ENCODE results near the gene KNDC1.
"Not testable (repeated sequence)": the region's sequence is repeated elsewhere in the genome, so short reads cannot be mapped to it uniquely, and the experiment has no call there.

KNDC1 gene

DNA sequence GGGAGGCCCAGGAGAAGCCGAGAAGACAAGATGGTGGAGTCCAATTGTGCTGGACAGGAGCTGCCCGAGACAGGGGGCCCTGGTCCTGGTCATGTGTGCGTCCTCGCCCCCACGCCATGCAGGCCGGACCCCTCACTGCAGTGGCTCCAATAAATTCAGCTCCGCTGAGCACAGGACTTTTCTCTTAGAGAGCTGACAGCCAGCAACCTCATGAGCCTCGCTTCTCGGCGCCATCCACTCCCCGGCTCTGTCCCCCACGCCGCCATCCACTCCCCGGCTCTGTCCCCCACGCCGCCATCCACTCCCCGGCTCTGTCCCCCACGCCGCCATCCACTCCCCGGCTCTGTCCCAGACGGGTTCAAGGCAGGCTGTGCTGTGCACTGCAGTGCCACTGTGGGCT is 67.2 kb downstream of the KNDC1 start:
- no peak for DNase-seq

DNA sequence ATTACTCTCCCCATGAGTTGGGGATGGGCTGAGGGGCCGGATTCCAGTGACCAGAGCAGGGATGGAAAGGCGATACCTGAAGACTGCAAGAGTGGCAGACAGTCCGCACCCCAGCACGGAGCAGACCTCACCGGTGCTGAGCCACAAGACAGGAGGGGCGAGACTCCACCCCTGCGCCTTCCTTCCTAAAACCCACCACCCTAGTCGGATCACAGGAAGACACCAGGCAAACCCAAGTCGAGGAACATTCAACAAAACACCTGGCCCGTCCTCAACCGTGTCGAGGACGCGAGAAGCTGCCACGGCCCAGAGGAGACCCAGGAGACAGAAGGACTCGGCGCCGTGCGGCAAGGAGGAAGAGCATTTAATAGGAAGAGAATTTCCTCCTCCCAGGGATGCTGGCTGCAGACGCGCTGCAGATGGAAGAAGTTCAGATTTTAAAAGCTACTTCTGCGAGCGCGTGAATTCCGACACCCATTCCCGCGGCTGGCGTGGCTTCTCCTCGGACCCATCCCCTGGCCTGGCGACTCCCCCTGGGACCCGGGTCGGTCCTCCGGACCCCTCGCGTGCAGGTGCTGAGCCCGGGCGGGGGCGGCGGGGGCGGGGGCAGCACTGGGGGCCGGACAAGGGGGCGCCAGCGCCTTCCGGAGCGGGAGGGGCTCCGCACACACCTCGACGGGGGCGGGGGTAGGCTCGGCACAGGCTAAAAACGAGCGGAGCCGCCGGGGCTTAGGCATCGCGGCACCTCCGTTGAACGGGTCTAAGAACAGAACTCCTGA is 69.4 kb downstream of the KNDC1 start:
- DNase-seq = no peak

DNA sequence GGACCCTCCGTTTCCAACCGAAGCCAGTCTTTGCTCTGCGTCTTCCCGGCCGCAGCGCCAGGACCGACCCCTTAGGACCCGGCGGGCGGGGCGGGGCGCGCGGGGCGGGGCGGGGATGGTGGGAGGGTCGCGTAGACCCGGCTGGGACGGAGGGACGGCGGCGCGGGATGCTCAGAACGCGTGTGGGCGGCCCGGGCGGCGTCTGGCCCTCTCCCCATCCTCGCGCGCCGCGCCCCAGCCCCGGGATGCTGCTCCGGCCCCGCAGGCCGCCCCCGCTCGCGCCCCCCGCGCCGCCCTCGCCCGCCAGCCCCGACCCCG is 70.0 kb downstream of the KNDC1 start, which contains the start of gene UTF1:
TSS of gene UTF1 (plus strand) at position 174 of the 318 bp plus-strand sequence. CDS start at position 246, 72 bp downstream.
- DNase-seq = no peak

DNA sequence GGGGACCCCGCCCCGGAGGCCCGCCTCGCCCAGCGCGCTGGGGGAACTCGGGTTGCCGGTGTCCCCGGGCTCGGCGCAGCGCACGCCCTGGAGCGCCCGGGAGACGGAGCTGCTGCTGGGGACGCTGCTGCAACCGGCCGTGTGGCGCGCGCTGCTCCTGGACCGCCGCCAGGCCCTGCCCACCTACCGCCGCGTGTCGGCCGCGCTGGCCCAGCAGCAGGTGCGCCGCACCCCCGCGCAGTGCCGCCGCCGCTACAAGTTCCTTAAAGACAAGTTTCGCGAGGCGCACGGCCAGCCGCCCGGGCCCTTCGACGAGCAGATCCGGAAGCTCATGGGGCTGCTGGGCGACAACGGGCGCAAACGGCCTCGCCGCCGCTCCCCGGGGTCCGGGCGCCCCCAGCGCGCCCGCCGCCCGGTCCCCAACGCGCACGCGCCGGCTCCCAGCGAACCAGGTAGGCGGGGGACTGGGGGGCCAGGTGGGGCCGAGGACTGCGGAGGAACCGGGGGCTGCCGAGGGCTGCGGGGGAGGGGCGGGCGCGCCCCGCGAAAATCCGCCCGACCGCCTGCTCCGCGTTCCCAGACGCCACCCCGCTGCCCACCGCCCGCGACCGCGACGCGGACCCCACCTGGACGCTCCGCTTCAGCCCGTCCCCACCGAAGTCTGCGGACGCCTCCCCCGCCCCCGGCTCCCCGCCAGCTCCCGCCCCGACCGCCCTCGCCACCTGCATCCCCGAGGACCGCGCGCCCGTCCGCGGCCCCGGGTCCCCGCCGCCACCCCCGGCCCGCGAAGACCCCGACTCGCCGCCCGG is 70.6 kb downstream of the KNDC1 start:
- DNase-seq = no peak

DNA sequence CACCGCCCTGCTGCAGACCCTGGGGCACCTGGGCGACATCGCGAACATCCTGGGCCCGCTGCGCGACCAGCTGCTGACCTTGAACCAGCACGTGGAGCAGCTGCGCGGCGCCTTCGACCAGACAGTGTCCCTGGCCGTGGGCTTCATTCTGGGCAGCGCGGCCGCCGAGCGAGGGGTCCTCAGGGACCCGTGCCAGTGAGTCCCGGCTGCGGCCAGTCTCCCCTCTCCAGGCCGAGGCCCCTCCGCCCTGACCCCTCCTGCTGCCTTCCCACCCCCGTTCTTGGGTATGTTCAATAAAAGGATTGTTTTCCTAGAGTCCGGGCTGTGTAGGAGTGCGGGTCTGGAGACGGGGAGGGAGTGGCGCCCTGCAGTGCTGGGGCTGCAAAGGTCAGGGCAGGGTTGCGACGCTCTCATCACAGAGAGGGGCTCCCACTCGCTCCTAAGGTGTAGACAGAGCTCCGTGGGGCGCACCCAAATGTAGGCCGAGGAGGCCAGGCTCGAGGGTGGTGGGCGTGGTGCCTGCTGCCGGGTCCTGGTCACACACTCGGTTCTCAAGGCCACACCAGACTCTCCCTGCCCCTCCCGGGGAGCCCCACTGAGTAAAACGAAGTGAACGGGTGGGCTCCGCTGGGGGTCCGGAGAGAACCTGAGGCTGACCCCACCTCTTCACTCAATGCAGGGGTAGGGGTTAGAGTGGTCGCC is 71.4 kb downstream of the KNDC1 start:
- no peak for DNase-seq

DNA sequence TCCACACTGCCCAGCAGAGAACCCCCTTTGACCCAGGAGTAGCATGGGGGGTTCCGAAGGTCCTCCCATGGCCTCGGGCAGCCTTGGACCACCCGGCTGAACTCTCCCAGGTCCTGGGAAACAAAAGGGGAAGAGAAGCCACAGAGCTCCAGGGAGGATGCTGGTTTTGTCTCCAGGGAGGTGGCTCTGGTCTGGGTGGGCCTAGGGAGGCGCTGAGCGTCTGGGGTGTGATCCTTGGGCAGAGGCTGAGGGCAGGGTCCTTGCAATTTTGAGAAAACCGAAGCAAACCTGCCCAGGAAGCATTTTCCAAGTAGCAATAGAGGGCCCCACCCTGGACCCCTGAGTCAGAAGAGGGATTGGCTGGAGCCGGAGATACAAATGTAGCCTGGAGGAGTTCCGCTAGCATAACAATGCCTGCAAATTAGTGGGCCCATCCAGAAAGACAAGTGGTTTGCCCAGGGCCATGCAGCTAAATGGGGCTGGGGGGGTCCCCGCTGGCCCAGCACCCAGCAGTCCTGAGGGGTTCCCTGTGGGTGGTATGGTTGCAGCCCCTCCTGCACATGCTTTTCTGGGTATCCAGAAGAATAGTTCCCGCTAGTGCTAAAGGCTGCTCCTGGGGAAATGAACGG is 72.0 kb downstream of the KNDC1 start:
- DNase-seq = no peak

DNA sequence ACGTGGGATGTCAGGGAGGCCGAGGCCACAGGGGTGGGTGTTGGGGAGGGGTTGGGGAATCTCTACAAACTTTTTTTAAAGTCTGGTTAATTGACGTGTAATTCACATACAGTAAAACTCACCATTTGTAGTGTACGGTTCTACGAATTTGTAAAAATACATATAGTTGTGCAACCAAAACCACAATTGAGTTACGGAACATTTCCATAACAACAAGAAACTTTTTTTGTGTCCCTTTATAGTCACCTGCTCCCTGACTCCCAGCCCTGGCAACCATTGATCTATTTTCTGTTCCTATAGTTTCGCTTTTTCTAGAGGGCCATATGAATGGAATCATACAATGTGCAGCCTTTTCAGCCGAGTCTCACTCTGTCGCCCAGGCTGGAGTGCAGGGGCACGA is 74.8 kb downstream of the KNDC1 start:
- not testable (repeated sequence) for DNase-seq

DNA sequence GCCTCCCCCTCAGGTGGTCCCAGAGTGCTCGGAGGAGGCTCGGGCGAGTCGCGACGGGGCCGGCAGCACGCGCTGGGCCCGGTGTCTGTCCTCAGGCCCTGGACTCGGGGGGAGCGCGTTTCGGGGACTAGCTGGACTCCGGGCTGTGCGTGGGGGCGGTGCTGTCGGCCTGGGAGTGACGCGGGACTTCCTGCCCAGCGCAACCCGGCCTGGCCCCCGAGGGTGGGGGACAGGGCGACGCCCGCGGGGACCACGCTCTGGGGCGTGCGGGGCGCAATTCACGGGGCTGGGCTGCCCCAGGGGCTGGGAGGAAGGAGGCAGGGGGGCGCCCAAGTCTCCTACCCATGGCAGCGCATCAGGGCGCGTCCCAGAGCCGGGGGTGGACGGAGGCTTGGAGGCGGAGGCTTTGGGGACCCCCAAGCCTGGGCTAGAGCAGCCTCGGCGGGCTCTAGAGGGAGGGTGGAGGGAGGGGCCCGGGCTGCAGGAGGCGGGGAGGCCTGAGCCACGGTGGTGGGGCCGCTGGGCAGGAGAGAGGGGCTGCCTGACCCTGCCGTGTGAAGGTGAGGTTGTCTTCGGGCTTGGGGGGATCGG is 75.3 kb downstream of the KNDC1 start:
- no peak for DNase-seq

DNA sequence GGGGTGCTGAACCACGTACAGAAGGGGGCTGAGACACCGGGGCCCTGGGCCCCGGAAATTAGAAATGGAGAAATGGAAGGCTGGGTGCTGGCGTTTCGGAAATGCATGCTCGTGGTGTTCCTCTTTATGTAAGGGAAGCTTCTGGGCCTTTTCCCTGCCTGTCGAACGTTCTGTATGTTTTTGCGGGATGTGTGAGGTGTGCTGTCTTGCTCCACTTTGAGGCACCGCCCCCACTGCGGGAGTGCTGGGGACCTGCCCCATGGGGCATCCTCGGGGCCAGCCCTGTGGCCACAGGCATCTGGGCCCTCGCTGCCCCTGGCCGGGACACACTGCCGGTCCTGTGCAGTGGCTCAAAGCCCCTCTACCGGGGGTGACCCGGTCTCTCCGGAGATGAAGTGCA is 75.9 kb downstream of the KNDC1 start:
- DNase-seq = no peak

DNA sequence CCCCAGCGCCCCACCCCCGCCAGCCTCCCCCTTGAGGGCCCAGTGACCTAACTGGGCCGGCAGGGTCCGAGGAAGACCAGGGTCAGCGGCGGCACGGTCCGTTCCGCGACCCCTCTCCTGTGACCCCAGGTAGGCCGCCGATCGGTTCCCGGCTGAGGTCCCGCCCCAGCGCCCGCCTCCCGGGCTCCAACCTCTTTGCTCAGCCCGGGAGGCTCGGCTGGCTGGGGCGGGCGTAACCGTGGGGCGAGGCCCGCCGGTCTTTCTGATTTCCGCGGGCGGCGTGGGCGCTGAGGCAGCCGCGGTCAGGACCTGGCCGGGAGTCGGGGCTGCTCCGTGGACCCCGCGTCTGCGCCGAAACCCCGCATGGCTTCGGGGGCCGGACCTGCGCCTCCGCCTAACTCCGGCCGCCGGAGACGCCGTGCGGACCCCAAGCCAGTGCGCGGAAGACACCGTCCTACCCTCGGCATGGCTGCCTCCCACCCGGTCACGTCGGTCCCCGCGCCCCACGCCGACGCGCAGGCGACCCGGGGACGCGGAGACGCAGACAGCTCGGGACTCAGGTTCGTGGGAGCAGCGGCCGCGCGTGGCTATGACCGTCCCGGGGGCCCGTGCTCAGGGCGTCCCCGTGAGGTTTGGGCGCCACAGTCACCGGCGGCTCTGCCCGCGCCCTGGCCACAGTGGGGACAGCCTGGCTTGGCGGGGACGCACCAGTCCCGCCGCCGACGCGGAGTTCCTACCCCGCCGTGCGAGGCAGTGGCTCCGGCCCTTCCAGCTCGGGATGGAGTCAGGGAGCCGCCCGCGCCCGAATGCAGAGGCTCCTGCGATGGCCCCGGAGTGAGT is 76.6 kb downstream of the KNDC1 start:
- no peak for DNase-seq

DNA sequence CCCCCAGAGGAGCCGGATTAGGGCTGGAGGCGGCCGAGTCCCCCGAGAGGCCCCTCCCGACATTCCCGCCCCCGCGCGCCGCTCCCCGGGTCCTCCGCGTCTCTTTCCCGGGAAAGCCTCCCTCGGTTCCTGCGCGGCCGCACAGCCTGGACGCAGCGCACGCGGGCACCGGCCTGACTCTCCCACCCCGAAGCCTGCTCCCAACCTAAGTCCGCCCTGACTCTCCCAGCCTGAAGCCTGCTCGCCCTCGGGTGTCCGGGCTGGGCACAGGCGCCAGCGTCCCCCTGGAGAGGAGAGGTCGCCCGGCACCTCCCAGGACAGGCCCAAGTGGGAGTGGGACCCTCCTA is 77.2 kb downstream of the KNDC1 start:
- no peak for DNase-seq

DNA sequence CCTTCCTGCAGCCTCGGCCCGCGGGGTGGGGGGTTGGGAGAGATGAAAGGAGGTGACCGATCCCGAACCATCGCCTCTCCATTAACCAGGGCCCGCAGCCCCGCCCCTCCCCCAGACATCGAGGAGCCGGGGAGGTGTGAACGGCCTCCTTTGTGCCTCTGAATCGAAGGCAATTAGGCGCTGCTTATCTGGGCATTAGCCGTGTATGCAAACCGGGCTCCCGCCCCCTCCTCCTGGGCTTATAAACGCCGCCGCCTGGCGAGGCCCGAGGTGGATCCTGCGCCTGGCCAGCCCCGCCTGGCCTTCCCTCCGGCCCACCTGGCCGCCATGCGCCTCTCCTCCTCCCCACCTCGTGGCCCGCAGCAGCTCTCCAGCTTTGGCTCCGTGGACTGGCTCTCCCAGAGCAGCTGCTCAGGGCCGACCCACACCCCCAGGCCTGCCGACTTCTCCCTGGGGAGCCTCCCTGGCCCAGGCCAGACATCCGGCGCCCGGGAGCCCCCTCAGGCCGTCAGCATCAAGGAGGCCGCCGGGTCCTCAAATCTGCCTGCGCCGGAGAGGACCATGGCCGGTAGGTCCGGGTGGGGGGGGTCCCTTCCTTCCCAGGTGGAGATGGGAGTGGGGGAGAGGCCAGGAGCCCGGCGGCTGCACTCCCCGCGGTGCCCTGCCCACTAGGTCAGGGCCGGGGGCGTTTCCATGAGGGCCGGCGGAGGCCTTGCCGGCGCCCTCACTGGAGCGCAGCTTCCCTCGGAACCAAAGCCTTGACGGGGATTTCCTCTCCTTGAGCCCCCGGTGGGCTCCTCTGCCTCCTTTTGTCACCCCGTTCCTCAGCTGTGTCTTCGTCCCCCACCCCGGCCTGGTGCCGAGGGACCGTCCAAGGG is 77.8 kb downstream of the KNDC1 start, which contains the start of gene VENTX:
TSS of gene VENTX (plus strand) at position 268 of the 878 bp plus-strand sequence. CDS start at position 328, 60 bp downstream.
- no peak for DNase-seq

DNA sequence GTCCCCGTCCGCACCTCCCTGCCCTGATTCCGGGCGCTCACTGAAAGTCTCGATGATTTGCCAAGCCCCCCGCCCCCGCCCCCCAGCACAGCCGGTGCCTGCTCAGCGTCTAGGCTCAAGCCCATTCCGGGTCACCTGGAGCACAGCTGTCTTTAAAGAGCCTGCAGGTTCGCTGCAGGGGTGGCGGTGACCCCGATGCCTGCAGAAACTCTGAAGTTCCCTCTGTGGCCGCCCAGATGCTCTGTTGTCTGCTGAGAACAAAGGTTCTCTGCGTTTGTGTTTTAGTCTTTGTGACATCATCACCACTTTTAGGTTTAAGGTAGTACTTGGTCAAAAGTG is 78.4 kb downstream of the KNDC1 start:
- no peak for DNase-seq

DNA sequence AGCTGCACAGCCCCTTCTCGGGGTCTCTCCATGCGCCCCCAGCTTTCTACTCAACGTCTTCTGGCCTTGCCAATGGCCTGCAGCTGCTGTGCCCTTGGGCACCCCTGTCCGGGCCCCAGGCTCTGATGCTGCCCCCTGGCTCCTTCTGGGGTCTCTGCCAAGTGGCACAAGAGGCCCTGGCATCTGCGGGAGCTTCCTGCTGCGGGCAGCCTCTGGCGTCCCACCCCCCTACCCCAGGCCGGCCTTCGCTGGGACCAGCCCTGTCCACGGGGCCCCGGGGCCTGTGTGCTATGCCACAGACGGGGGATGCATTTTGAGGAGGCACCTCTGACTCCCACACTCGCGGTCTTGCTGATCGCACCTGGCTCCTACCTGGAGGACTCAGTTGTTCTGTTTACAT is 80.0 kb downstream of the KNDC1 start:
- no peak for DNase-seq

DNA sequence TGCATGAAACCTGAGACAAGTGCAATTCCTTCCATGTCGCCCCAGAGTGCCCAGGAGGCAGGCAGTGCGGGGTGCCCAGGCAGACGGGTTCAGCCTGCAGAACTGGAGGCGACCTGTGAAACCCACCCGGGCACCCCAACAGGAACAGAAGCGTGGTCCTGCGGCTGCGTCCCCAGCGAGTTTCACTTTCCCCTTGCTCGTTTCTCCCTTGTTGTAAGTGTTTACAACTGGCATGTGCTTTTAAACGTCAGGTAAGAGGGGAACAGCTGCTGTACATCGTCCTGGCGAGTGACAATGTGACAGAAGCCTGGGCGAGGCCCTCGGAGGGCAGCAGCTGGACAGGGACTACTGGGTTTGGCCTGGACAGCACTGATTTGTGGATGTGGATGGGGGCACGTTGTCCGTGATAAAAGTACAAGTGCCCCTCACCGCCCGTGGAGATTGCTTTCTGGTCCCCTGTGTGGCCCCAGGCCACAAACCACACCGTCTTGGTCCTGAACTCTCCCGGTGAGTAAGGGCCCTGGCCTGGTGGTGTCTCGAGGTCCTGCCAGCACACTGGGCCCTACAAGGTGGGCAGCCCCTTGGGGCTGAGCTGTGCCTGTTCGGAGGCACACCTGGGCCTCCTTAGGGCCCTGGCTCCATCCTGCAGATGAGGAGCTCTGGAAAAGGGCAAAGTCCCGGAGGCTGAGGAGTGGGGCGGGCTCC is 81.6 kb downstream of the KNDC1 start:
- no peak for DNase-seq

DNA sequence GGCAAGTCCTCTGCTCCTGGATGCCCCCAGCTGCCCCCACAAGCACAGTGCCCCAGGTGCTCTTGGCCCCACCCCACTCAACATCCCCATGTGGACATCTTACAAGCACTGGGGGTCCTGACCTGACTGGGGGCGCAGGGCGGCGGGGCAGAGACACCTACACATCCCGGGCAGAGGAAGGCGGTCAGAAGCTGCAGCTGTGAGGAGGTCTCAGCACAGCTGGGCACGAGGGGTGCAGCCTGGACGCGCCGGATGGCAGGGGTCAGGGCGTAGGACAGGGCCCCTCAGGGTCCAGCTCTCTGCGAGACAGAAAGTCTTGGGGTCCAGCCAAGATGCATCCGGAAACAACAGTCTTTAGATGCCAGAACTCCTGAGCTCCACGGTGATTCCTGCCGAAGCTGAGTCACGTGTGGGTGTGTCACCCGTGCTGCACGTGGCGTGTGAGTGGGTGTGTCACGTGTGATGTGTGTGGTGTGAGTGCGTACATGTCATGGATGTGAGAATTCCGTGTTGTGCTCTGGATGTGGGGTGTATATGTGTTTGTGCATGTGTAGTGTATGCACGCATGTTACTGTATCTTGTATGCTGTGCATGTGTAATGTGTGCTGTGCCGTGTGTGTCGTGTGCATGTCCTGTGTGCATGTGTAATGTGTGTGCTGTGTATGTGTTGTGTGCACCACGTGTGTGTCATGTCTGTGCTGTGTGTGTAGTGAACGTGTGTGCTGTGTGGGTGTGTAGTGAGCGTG is 82.8 kb downstream of the KNDC1 start:
- DNase-seq = no peak

DNA sequence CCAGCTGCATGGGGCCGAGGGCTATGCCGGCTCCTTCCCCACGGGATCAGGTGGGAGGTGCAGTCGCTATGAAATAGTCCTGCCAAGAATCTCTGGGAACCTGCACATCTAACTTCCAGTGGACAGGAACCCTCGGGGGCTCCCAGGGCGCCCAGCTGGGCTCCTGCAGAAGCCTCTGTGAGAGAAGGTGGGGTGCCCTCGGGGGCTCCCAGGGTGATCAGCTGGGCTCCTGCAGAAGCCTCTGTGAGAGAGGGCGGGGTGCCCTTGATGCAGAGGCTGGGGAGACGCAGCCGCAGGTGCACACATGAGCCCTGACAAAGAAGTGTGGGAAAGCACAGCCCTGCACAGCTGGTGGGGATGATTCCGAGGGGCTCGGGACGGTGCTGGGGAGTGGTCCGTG is 83.6 kb downstream of the KNDC1 start:
- no peak for DNase-seq

DNA sequence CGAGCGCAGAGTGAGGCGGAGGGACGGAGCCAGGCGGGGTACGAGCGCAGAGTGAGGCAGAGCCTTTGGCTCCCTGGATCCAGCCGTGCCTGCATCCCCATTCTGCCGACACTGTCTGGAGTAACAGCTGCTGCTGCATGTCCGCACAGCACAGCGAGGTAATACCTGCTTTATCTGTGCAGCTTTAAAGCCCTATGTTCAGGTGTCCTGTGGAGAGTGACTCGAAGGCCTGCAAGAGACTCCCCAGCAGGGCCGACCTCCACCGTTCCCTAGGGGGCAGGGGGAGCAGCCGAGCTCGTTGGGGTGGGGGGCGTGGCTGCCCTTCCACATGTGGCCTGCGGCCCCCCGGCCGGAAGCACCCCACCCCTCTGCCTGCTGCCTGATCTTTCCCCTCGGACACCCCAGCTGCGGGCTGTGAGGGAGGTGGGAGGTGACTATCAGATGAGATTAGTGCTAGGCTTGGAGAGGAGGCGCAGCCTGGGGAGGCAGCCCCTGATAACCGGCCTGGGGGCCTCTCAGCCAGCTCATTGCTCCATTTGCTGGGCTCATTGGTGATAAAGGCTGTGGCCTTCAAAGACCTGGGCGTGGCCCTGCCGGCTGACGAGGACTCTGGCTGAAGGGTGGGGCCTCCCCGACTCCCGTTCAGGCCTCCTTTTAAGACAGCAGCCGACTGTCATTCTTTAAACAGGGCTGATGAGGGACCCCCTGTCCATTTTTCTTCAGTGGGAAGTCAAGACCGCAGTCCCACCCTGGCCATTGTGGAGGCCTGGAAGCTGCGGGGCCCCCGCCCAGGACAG is 85.6 kb downstream of the KNDC1 start:
- DNase-seq = no peak

DNA sequence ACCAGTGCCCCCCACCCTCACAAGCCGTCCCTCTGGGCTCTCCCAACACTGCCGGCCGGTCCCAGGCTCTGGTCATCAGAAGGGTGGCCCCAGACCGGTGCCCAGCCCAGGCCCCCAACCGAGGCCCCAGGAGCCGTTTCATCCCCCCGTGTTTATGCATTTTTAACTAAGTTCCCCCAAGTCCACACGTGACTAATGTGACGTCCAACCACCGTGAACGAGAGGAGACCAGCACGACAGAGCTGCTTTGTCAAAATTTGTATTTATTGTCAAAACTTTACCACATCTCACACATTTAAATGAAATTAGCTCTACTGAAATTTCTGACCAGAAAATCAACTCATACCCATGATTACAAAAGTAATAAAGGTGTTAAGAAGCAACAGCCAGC is 86.2 kb downstream of the KNDC1 start:
- DNase-seq = no peak

Measured in NCI-H2081 treated with DMSO at 0.1 percent for 48 hours (cell line).